HG02970 (cell line): ENCODE data around the gene ZGLP1.
A peak's percentile ranks its signal among the peaks of the same experiment; 100 is the strongest.

Experiments
- ATAC-seq: cut with Tn5 transposase; IDR thresholded peaks from one replicate; pipeline ENCODE4 v1.9.1; 2021; ENCODE audit warnings: mild to moderate bottlenecking, moderate library complexity, moderate number of reproducible peaks; ENCODE audit not compliant: unreplicated experiment, low FRiP score

The ZGLP1 gene

DNA sequence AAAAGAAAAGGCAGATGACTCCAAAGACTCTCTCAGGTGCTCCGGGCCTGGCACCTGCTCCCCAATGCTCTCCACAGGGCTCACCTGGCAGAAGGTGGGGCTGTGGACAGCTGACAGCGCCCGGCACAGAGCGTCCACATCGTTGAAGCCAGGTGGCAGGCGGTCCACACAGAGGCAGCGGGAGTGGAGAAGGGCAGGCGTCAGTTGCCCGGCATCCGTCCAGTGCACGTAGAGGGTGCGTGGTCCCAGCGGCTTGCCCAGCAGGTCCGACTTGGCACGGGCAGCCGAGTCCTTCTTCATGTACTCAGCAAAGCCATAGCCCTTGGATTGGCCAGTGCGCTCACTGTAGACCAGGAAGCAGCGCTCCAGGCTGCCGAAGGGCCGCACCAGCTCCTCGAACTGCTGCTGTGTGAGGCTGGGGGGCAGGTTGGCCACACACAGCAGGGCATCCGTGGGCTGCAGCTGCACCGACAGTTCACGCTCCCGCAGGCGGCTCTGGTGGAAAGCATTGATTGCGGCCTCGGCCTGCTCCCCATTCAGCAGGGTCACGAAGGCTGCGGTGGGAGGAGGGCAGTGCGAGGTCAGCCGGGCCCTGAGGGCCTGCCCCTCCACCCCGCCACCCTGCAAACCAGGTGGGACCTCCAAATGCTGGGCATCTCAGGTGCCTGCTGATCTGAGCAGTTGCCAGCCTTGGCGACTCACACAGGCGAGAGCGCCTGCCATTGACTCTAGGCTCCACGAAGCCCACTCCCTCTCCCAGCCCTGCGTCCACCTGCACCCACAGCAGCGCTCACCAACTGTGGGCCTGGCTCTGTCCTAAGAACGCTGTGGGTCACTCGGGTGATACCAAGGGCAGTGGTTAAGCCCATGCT is 19.2 kb upstream of the ZGLP1 start:
- ATAC-seq: no peak

GRCh38 chr19:10327793-10328192 is 18.2 kb upstream of the ZGLP1 start:
- no peak for ATAC-seq

GRCh38 chr19:10325732-10326131 is 16.1 kb upstream of the ZGLP1 start:
- no peak for ATAC-seq

DNA sequence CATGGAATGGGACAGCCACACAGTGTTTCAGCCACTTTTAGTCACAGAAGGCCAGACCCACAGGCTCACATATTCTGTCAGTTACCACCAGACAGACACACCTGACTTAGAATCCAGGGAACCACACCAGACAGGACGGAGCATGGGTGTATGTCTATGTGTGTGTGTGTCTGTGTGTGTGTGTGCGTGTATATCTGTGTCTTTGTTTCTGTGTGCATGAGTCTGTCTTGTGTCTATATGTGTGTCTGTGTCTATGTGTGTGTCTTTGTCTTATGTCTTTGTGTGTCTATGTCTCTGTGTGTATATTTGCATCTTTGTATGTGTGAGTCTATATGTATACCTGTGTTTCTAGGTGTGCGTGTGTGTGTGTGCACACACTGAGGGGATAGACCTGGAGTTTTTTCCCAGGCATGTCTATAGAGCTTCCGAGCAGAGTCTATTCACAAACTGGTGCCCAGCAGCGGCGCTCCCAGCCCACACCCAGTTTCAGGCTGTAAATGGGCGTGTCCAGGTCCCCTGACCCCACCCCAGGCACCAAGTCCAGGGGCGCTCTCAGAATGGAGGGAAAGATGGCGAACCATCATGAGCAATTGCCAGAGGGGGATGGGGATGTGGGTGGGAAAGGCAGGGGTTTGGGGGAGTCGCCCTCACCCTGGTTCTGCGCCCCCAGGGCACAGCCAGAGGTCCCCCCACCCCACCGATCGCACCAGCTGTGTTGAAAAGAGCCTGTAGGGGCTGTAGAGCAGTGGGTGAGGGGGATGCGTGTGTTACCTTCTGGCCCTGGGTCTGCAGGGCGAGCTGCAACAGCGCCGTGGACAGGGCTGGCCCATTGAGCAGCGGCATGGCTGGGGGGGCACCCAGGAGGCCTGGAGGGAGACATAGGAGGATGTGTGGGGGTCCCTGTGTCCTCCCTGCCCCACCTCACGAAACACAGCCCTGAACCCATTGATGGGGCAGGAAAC is 12.5 kb upstream of the ZGLP1 start:
- ATAC-seq: no peak

GRCh38 chr19:10321417-10321797 is 11.8 kb upstream of the ZGLP1 start:
- no peak for ATAC-seq

DNA sequence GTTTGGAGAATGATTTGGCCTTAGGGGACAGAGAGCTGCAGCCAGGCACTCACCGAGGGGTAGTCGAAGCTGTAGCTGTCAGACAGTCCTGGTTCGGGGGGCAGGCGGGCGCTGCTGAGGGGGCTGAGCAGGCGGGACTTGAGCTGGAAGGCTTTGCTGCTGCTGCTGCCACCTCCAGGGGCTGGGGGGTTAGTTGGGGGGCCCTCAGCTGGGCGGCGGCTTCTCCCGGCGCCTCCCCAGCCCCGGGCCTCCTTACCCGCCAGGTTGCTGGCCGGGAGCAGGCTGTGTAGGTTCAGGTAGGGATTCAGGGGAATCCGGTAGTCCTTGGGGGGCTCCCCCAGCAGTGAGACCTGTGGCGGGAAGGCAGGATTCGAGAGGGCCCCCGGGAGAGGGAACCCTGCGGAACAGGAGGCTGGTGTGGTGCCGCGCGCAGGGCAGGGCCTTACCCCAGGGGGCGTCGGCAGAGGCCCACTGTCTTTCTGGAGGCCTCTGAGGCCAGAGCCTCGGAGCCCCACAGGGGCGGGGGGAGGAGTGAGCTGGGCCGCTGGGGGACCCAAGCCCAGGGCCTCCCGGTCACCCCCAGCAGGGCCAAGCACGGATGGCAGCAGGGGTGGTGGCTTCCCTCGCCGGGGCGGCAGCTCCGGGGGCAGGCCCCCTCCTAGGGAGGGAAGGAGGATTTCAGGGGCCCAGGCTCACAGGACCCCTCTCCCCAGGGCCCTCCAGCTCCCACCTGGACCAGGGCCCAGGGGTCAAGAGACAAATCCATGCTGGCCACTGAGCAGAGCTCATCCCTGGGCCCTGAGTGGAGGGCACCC is 11.2 kb upstream of the ZGLP1 start:
- no peak for ATAC-seq

GRCh38 chr19:10318807-10319682 is 9.4 kb upstream of the ZGLP1 start:
- ATAC-seq: no peak

GRCh38 chr19:10317857-10318462 is 8.3 kb upstream of the ZGLP1 start:
- no peak for ATAC-seq

DNA sequence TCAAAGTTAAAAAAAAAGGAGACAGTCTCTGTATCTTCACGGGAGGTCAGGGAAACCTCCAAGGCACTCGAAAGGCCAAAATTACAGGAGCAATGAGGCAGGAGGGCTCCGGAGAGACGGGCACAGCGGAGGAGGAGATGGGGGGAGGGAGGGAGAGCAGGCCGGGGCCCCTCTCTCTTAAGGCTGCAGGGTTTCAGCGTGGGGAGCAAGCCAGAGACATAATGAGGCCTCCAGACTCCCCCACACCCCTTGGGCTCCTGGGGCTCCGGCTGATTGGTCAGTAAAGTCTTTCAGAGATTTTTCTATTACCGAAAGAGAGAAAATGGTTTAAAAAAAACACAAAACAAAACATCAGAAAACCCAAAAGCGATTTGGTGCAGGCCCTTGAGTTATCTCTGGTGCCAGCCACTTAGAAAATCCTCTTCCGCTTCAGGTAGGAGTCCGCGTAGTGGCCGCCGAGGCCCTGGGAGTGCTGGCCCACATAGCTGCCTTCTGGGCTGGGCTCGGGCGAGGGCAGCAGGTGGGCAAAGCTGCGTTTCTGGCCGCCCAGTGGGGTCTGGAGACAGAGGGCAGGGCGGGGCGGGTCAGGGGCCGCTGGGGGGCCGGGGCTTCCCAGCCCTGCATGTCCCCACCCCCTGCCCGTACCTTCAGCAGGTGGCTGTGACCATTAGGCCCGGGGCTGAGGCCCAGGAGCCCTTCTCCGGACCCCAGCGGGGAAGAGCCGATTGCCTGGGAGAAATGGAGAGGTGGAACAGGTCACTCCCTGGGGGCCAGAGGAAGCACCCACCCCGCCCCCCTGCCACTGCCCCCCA is 7.6 kb upstream of the ZGLP1 start:
- ATAC-seq: no peak

GRCh38 chr19:10316229-10317044 is 6.8 kb upstream of the ZGLP1 start:
- ATAC-seq: no peak

GRCh38 chr19:10315335-10316214 is 6.0 kb upstream of the ZGLP1 start, which contains the start of gene FDX2:
FDX2 (minus strand) TSS chr19:10316015; CDS start chr19:10315996, 19 bp downstream.
- peak; percentile 81 for ATAC-seq

- no peak for ATAC-seq
Observed at GRCh38 chr19:10306327-10306726, 3.3 kb downstream of the ZGLP1 start.

DNA sequence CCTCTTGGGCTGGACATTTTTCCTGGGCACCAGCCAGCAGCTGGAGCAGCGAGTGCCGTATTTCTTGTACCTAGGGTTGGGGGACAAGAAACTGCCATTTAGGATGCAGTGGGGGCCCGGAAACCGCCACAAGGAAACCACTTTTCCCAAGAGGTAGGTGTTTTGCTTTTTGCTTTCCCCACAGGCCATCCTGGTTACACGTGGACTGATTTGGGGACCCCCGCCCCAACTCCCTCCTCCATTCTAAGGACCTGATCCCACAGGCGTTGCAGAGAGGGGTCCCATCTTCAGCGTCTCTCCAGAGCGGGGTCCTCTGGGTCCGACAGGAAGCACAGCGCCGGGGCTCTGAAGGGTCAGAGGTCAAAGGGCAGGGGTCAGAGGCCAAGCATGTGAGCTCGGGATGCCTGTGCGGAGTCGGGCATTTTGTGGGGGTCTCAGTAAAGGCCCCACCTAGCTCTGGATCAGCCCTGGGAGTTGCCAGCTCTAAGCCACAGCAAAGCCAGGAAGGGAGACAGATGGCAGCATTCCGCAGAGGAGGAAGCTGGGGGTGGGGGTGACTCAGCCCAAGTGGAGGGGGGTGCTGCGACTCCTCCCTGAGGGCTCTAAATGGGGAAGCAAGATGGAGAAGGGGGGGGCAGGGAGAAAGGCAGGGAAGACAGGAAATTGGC is 4.3 kb downstream of the ZGLP1 start:
- no peak for ATAC-seq

DNA sequence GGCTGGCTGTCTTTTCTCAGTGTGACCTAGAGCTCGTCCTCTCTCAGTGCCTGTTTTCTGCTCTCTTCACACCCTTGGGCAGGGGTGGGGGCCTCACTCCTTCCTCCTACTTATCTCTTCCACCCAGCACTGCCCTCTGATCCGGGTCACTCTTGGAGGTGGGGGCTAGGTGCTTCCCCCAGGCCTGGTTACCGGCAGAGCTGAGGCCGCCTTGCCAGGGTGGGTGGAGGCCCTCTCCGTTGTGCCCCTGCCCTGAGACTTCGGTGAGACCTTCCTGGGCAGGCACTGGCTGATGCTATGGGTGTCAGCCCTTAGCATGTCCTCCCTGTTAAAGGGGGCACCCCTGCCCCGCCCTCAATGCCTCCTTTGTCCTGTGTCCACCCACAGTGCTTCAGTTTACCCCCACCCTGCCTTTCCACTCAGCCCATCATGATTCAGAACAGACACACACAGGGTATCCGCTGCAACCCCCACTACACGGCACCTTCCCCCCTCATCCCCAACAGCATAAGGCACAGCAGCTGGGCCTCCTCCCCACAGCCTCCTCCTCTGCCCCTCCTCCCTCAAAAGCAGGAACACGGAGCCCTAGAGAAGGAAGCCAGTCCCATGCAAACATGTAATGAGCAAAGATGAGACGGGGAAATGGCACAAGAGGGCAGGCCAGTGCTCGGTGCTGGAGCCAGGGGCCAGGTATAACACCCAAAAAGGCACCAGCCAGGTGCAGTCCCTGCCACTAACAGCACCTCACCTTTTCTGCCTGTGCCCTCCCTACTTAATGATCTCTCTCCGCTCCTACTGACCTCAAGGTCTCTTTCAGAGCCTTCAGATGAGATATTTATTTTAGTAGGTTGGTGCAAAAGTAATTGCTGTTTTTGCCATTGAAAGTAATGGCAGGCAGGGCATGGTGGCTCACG is 9.8 kb downstream of the ZGLP1 start:
- ATAC-seq: no peak
